ENCODE results near the gene ACBD6.

DNA sequence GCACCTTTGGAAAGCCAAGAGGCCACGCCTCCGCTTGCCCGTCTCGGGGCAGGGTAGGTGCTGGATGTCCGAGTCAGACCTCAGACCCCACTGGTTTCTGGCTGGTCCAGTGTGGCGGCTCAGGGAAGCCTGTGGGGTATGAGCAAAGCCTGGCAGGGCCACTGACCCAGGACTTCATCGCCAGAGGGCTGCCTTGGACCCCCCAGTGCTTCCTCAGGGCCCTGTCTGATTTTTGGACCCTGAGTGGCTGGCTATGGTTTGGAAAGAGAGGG is 251.9 kb downstream of the ACBD6 start:
- TF ChIP-seq CTCF (tag by site-specific recombination; IDR thresholded peaks at IDR 0.05): no peak
- TF ChIP-seq, protein P1, sequence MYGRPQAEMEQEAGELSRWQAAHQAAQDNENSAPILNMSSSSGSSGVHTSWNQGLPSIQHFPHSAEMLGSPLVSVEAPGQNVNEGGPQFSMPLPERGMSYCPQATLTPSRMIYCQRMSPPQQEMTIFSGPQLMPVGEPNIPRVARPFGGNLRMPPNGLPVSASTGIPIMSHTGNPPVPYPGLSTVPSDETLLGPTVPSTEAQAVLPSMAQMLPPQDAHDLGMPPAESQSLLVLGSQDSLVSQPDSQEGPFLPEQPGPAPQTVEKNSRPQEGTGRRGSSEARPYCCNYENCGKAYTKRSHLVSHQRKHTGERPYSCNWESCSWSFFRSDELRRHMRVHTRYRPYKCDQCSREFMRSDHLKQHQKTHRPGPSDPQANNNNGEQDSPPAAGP (tag by site-specific recombination; IDR thresholded peaks at IDR 0.05): no peak
- TF ChIP-seq, protein P2, sequence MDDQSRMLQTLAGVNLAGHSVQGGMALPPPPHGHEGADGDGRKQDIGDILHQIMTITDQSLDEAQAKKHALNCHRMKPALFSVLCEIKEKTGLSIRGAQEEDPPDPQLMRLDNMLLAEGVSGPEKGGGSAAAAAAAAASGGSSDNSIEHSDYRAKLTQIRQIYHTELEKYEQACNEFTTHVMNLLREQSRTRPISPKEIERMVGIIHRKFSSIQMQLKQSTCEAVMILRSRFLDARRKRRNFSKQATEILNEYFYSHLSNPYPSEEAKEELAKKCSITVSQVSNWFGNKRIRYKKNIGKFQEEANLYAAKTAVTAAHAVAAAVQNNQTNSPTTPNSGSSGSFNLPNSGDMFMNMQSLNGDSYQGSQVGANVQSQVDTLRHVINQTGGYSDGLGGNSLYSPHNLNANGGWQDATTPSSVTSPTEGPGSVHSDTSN (CRISPR knock-in tag; IDR thresholded peaks at IDR 0.05): no peak
- TF ChIP-seq, protein P3, sequence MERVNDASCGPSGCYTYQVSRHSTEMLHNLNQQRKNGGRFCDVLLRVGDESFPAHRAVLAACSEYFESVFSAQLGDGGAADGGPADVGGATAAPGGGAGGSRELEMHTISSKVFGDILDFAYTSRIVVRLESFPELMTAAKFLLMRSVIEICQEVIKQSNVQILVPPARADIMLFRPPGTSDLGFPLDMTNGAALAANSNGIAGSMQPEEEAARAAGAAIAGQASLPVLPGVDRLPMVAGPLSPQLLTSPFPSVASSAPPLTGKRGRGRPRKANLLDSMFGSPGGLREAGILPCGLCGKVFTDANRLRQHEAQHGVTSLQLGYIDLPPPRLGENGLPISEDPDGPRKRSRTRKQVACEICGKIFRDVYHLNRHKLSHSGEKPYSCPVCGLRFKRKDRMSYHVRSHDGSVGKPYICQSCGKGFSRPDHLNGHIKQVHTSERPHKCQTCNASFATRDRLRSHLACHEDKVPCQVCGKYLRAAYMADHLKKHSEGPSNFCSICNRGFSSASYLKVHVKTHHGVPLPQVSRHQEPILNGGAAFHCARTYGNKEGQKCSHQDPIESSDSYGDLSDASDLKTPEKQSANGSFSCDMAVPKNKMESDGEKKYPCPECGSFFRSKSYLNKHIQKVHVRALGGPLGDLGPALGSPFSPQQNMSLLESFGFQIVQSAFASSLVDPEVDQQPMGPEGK (tag by site-specific recombination; IDR thresholded peaks at IDR 0.05): no peak
- no peak for TF ChIP-seq ZNF529 (tag by site-specific recombination; IDR thresholded peaks at IDR 0.05; ENCODE audit: insufficient replicate concordance)
- no peak for TF ChIP-seq ZNF2 (tag by site-specific recombination; IDR thresholded peaks at IDR 0.05)
- no peak for TF ChIP-seq ZNF645 (tag by site-specific recombination; IDR thresholded peaks at IDR 0.05)

All from HEK293 (cell line).